Keratinocyte (primary cell): ENCODE measurements around the gene GTF2IRD1. TPM values are rescaled to one million over a fixed set of nuclear protein-coding genes. Genes with fewer than 3 reads are reported as not detected.
A peak's percentile ranks its signal among the peaks of the same experiment; 100 is the strongest.

ENCODE experiments used
- DNase-seq: peaks from one replicate; pipeline ENCODE4 v3.0.0-alpha.2; 2011; ENCODE audit warnings: low read depth, missing footprints, low spot score
- FAIRE-seq: peaks from 2 replicates; lab custom pipeline; 2011; peaks lifted over from hg19 to GRCh38; lab: Jason Lieb, UNC
- H2AFZ ChIP-seq: 2 replicates; pipeline ENCODE4 v1.6.0; 2012; ENCODE audit warnings: low read length, control low read depth, inconsistent platforms; ENCODE audit not compliant: control insufficient read depth
- H3K27ac ChIP-seq: 2 replicates; pipeline ENCODE4 v1.5.1; 2011; ENCODE audit warnings: low read length; ENCODE audit not compliant: control insufficient read depth, insufficient read depth
- H3K27me3 ChIP-seq: 3 replicates; pipeline ENCODE4 v1.6.0; 2011; ENCODE audit warnings: low read length; ENCODE audit not compliant: control insufficient read depth, insufficient read depth; ENCODE audit errors: extremely low read depth
- H3K36me3 ChIP-seq, 2 experiments: 2 replicates in 1 of 2; 3 replicates in 1 of 2; pipeline ENCODE4 v1.5.1; 2011; ENCODE audit warnings: low read length in 2 of 2, mild to moderate bottlenecking in 1 of 2; ENCODE audit not compliant: control insufficient read depth in 2 of 2, insufficient read depth in 2 of 2; ENCODE audit errors: extremely low read depth in 1 of 2
- H3K4me1 ChIP-seq: 3 replicates; pipeline ENCODE4 v1.5.1; 2011; ENCODE audit warnings: low read length; ENCODE audit not compliant: control insufficient read depth, insufficient read depth; ENCODE audit errors: extremely low read depth
- H3K4me2 ChIP-seq: 3 replicates; pipeline ENCODE4 v1.6.0; 2011; ENCODE audit warnings: low read depth, low read length; ENCODE audit not compliant: control insufficient read depth, insufficient read depth; ENCODE audit errors: extremely low read depth
- H3K4me3 ChIP-seq, 3 experiments: fragments of 200-600 bp in 1 of 3; sonication (generic) in 1 of 3; 2 replicates in 2 of 3; 3 replicates in 1 of 3; pipeline ENCODE4 v1.5.1; 2011 to 2016; ENCODE audit warnings: low read length in 3 of 3, mild to moderate bottlenecking in 3 of 3, control low read depth in 2 of 3, inconsistent platforms in 1 of 3, low read depth in 1 of 3, mixed read lengths in 1 of 3, mixed run types in 1 of 3, moderate library complexity in 1 of 3; ENCODE audit not compliant: control insufficient read depth in 2 of 3, insufficient read depth in 2 of 3; ENCODE audit errors: extremely low read depth in 1 of 3
- H3K79me2 ChIP-seq: 2 replicates; pipeline ENCODE4 v1.6.0; 2012; ENCODE audit warnings: low read length; ENCODE audit not compliant: control insufficient read depth, insufficient read depth
- H3K9ac ChIP-seq: 3 replicates; pipeline ENCODE4 v1.6.0; 2011; ENCODE audit warnings: low read length; ENCODE audit not compliant: control insufficient read depth, insufficient read depth; ENCODE audit errors: extremely low read depth
- H3K9me1 ChIP-seq: 3 replicates; pipeline ENCODE4 v1.6.0; 2011; ENCODE audit warnings: low read length; ENCODE audit not compliant: control insufficient read depth, insufficient read depth; ENCODE audit errors: extremely low read depth
- H3K9me3 ChIP-seq: 2 replicates; pipeline ENCODE4 v1.5.1; 2012; ENCODE audit warnings: low read depth, low read length; ENCODE audit not compliant: control insufficient read depth
- H4K20me1 ChIP-seq: 3 replicates; pipeline ENCODE4 v1.6.0; 2011; ENCODE audit warnings: low read length; ENCODE audit not compliant: control insufficient read depth, insufficient read depth; ENCODE audit errors: extremely low read depth
- CTCF ChIP-seq, 3 experiments: IDR thresholded peaks in 1 of 3; conservative IDR thresholded peaks in 1 of 3; optimal IDR thresholded peaks in 1 of 3; 2 replicates in 2 of 3; 3 replicates in 1 of 3; pipeline versions ENCODE3 to v1.5.1; 2011; ENCODE audit warnings: low read length in 3 of 3, mild to moderate bottlenecking in 3 of 3, moderate library complexity in 2 of 3, control low read depth in 1 of 3, inconsistent platforms in 1 of 3; ENCODE audit not compliant: insufficient read depth in 2 of 3; ENCODE audit errors: extremely low read depth in 1 of 3
- EZH2 ChIP-seq: IDR thresholded peaks from one replicate; pipeline ENCODE4 v1.6.1; 2012; ENCODE audit warnings: inconsistent platforms, mild to moderate bottlenecking, low read length, moderate library complexity
- dilution Hi-C: fragments of 300-500 bp; cut with MboI; formaldehyde crosslinking; loops from one replicate; pipeline ENCODE4 v1.7.0; 2020; ENCODE audit warnings: low sequenced_read_pairs; ENCODE audit not compliant: extremely low pct_ligation_motif_present
- polyA plus RNA-seq, 5 experiments: library from polyadenylated mRNA; depleted of rRNA in 3 of 5; stranded (reverse) in 3 of 5; stranded (forward) in 1 of 5; unstranded in 1 of 5; fragments of >200 nt; gene quantifications; 1 replicate in 1 of 5; 2 replicates in 3 of 5; 3 replicates in 1 of 5; pipeline versions ENCODE4 v1.2.1 to v1.2.3, GENCODE V29; 2011 to 2012; ENCODE audit warnings: missing spikeins in 2 of 5, low read depth in 1 of 5, low replicate concordance in 1 of 5

The GTF2IRD1 gene
- polyA plus RNA-seq, 1 donor (not counting 4 experiments of a cell fraction or from before 2014, with no cell fraction given) = 19.4 TPM

GRCh38 chr7:74476626-74477025 is 22.9 kb downstream of the GTF2IRD1 start:
- H3K4me3 ChIP-seq = no peak overlapping the region
- DNase-seq (peak; percentile 81), FAIRE-seq (peak; percentile 79)
- dilution Hi-C loops = no loop called here
- TF ChIP-seq CTCF (optimal IDR thresholded peaks at IDR 0.05 in 1 of 3, IDR thresholded peaks at IDR 0.05 in 1 of 3, conservative IDR thresholded peaks at IDR 0.05 in 1 of 3; ENCODE audit: extremely low read depth in 1 of 3, insufficient read depth in 2 of 3, low read length in 3 of 3) (no peak), EZH2 (no peak)
- H4K20me1 ChIP-seq = peaks cover 3% of the 10 kb centered on the region
- peak overlapping the region; percentile 52 for H3K27ac ChIP-seq
- peaks cover 8% of the 10 kb centered on the region for H3K79me2 ChIP-seq
- no peak overlapping the region for H3K4me2 ChIP-seq
- H3K4me1 ChIP-seq = peaks cover 62% of the 10 kb centered on the region
- H2AFZ ChIP-seq = no peak overlapping the region
- peaks cover 0 to 5% of the 10 kb centered on the region in 2 experiments for H3K36me3 ChIP-seq
- H3K9me1 ChIP-seq = peaks cover 10% of the 10 kb centered on the region
- no peaks in the 10 kb centered on the region for H3K27me3 ChIP-seq
- H3K9ac ChIP-seq = peak overlapping the region; percentile 28
- H3K9me3 ChIP-seq = no peaks in the 10 kb centered on the region

DNA sequence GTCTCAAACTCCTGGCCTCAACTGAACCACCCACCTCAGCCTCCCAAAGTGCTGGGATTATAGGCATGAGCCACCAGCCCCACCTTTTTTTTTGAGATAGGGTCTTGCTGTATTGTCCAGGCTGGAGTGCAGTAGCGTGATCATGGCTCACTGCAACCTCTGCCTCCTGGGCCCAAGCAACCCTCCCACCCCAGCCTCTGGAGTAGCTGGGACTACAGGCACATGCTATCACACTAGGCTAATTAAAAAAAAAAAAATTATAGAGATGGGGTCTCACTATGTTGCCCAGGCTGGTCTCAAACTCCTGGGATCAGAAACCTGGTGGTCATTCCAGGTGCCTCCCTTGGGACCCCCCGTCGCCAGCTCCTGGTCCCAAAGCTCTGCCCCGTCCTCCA is 25.0 kb downstream of the GTF2IRD1 start:
- no peak overlapping the region for H3K4me3 ChIP-seq
- FAIRE-seq (no peak), DNase-seq (no peak)
- peaks cover 9% of the 10 kb centered on the region for H3K79me2 ChIP-seq
- no peak for TF ChIP-seq CTCF (optimal IDR thresholded peaks at IDR 0.05 in 1 of 3, IDR thresholded peaks at IDR 0.05 in 1 of 3, conservative IDR thresholded peaks at IDR 0.05 in 1 of 3; ENCODE audit: extremely low read depth in 1 of 3, insufficient read depth in 2 of 3, low read length in 3 of 3)
- TF ChIP-seq EZH2 = no peak
- no peaks in the 10 kb centered on the region for H3K27me3 ChIP-seq
- no peaks in the 10 kb centered on the region for H3K9me3 ChIP-seq
- peak overlapping the region; percentile 76 for H3K27ac ChIP-seq
- dilution Hi-C loops = no loop called here
- H3K9me1 ChIP-seq = peaks cover 10% of the 10 kb centered on the region
- no peak overlapping the region for H3K4me2 ChIP-seq
- no peaks in the 10 kb centered on the region for H3K36me3 ChIP-seq
- H4K20me1 ChIP-seq = peaks cover 3% of the 10 kb centered on the region
- H3K9ac ChIP-seq = peak overlapping the region; percentile 61
- no peak overlapping the region for H2AFZ ChIP-seq
- H3K4me1 ChIP-seq = peaks cover 73% of the 10 kb centered on the region
